Measurements from ENCODE around the gene FBXW11.
"Not testable (repeated sequence)": the region's sequence is repeated elsewhere in the genome, so short reads cannot be mapped to it uniquely, and the experiment has no call there.

FBXW11 gene

DNA sequence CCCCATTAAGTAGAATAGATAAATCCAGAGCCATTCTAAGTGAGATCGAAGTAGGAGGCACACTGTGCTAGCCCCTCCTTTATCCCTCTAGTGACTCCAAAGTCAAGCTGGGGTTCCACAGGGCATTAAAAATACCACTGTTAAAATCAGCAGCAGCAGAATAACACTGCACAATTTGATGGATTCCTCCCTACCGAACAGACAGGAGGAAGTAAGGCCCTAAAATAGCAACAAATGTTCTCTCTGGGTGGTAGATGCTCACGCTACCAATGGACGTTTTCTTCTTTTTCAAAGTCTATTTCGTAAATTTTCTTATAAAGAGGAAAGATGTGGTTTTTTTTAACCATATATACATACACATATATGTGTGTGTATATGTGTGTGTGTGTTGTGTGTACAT is 54.4 kb downstream of the FBXW11 start:
- no peak for DNase-seq

DNA sequence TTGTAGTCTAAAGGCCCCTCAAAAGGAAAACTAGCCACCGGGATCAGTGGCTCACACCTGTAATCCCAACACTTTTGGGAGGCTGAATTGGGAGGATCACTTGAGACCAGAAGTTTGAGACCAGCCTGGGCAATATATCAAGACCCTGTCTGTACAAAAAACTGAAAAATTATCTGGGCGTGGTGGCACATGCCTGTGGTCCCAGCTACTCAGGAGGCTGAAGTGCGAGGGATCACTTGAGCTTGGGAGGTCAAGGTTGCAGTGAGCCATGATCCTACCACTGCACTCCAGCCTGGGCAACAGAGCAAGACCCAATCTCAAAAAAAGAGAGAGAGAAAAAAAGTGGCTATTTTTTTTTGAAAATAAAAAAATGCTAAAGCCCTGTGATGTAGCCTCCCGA is 55.2 kb downstream of the FBXW11 start:
- DNase-seq, result no peak

DNA sequence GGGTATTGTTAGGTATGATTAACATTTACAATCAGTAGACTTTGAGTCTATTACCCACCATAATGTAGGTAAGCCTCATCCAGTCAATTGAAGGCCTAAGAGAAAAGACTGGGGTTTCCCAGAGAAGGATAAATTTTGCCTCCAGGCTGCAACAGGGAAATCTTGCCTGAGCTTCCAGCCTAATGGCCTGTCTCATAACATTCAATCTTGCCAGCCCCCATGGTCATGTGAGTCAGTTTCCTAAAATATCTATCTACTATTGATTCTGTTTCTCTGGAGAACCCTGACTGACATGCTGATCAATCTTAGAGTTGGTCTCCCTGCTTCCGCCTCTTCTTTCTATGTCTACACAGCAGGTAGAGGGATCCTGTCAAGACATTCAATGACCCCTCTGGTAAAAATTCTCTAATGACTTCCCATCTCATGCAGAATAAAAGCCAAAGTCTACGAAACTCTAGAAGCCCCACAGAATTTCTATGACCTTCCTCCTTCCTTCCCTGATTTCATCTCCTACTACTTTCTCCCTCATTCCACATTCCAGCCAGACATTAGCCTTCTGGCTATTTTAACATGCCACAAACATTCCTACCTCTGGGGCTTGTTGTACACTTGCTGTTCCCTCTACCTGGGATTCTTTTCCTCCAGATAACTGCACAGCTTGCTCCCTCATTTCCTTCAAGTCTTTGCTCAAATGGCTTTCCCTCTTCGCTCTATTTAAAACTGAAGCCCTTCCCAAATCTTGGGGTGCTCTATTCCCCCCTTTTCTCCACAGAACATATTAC is 60.2 kb downstream of the FBXW11 start:
- DNase-seq, result peak; percentile 47

DNA sequence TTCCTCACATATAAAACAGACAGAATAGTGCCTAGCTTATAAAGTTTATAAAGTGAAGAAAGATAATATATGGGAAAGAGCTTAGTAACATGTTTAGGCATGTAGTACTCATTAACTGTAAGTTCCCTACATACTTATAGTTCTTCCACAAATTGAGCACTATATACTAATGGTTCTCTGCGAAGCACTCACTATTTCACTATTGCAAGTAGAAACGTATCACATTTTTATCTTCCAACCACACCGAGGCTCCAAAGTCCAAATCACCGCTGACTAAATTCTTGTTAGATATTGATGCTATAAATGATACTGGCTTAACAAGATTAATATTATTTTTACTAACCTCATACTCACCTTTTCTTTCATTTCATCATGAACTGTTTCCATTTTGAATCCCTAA is 61.0 kb downstream of the FBXW11 start:
- no peak for DNase-seq

DNA sequence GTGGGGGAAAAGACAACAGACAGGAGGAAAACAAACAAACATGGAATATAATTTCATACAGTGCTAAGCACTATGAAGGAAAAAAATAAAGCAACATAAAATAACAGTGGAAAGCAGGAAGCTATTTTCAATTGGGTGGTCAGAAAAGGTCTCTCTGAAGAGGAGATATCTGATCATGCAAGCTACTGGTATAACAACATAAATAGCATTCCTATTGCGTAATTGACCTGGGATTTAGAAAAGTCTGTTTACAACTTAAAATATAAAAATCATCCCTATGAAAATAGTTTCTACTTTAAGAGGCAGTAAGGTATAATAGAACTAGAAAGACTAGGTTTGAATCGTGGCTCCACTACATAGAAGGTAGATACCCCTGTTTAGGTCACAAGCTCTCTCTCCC is 61.4 kb downstream of the FBXW11 start:
- no peak for DNase-seq

DNA sequence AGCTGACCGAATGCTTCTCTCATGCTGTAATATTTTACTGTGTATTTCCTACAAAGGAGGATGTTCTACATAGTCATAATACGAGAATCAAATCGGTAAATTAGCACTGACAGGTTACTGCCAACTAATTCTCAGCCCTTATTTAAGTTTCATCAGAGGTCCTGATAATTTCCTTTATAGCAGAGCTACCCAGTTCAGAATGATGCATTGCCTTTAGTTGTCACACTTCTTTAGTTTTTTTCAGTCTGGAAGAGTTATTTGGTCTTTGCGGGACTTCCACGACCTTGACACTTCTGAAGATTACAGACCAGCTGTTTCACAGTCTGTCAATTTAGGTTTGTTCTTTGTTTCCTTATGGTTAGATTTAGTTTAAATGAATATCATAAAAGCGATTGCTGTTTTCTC is 64.3 kb downstream of the FBXW11 start:
- DNase-seq, result not testable (repeated sequence)

DNA sequence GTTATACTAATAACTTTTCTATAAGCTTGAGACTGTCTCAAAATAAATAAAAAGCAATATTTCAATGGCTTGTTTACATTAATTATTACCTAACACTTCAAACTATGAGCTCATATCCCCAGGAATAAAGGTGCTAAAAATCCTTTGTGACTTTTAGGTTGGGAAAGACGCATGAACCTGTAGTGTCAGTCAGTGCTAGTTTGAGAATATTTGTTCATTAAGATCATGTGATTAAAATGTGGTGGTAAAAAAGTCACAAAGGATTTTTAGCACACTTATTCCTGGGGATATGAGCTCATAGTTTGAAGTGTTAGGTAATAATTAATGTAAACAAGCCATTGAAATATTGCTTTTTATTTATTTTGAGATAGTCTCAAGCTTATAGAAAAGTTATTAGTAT is 64.8 kb downstream of the FBXW11 start:
- DNase-seq, result not testable (repeated sequence)

DNA sequence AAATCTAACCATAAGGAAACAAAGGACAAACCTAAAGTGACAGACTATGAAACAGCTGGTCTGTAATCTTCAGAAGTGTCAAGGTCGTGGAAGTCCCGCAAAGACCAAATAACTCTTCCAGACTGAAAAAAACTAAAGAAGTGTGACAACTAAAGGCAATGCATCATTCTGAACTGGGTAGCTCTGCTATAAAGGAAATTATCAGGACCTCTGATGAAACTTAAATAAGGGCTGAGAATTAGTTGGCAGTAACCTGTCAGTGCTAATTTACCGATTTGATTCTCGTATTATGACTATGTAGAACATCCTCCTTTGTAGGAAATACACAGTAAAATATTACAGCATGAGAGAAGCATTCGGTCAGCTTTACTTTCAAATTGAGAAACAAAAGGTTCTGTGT is 65.2 kb downstream of the FBXW11 start:
- not testable (repeated sequence) for DNase-seq

DNA sequence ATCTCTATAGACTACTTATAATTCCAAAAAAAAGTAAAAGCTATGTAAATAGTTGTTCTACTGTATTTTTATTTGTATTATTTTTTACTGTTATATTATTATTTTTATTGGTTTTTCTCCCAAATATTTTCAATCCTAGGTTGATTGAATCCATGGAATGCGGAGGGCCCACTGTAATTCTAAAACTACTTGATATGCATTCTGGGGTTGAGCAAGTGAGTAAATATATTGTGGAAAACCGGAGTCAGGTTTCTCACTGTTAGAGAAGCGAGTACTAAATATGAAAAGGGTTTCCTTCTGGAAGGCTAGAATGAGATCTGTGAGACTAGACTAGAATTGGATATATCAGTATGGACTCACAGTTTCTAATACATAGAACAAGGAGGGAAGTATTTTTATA is 66.5 kb downstream of the FBXW11 start:
- DNase-seq, result no peak

DNA sequence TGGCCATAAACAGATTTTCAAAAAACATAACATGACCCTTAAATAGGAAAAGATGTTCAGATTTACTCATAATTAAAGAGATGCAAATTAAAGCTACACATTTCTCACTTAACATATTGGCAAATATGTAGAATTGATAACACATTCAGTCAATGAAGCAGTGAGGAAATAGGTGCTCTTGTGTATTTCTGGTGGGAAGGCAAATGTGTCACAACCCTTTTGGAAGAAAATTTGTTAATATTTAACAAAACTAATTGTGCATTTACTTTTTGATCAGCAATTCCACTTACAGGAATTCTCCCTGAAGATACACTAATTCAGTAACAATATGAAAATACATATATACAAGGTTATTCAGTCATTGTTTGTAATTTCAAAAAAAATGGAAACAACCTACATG is 68.1 kb downstream of the FBXW11 start:
- DNase-seq, result no peak

DNA sequence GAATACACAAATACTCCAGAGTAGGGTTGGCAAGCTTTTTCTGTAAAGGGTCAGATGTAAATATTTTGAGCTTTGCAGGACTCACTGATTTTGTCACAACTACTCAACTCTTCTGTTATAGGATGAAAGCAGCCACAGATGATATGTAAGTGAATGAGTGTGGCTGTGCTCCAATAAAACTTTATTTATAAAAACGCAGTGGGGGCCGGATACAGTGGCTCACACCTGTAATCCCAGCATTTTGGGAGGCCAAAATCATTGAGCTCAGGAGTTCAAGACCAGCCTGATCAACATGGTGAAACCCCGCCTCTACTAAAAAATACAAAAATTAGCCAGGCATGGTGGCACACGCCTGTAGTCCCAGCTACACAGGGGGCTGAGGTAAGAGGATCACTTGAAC is 69.1 kb downstream of the FBXW11 start:
- DNase-seq, result no peak

DNA sequence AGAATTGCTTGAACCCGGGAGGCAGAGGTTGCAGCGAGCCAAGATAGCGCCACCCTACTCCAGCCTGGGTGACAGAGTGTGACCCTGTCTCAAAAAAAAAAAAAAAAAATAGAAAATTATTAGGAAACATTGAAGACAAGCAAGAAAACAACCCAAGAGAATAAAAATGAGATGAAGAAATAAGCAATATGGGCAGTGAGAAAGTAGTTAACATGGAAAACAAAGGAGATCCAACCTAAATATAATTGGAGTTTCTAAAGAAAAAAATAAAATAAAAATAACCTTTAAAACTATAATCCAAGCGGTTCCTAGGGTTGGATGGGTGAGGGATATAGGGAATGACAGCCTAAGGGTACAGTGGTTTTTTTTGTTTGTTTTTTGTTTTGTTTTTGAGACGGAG is 71.9 kb downstream of the FBXW11 start:
- no peak for DNase-seq

DNA sequence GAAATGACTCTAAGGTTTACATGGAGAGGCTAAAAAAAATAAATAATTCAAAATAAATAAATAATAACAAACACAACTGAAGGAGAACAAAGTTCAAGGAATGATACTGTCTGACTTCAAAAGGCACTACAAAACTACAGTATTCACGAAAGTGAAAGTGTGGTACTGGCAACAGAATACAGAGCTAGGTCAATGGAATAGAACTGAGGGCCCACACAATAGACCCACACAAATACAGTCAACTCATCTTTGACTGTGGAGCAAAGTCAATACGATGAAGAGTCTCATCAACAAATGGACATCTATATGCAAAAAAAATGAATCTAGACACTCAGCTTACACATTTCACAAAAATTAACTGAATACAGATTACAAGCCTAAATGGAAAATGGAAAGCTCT is 75.3 kb downstream of the FBXW11 start:
- no peak for DNase-seq

DNA sequence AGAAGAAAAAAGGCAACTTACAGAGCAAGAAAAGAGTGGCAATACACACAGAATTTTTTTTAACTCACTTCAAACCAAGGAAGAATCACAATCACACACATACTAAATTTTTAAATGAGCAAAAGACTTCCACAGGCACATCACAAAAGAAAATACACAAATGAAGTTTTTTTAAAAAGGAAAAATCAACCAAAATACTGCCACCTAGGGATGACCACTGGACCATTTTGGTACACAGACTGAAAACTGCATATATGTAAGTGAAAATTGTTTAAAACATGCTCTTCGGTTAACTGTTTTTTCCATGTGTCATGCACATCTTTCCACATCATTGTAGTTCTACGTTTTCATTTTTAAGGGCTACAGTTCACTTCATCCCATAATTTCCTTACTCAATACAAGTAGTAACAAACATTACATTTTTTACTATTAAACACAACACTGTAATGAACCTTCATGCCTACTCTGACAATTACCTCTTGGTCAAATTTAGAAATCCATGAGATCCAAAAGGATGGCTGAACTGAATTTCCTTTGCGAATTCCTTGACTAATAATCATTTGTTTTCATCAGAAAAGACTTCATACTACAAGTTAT is 79.0 kb downstream of the FBXW11 start:
- DNase-seq, result no peak

DNA sequence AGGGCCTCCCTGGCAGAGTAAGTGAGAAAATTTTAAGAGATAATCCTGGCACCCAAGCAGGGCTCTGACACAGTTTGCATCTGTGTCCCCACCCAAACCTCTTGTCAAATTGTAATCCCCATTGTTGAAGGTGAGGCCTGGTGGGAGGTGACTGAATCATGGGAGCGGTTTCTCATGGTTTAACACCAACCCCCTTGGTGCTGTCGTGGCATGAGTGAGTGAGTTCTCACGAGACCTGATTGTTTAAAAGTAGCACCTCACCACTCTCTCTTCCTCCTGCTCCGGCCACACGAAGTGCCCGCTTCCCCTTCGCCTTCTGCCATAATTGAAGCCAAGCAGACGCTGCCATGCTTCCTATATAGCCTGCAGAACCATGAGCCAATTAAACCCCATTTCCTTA is 80.1 kb downstream of the FBXW11 start:
- DNase-seq, result no peak

DNA sequence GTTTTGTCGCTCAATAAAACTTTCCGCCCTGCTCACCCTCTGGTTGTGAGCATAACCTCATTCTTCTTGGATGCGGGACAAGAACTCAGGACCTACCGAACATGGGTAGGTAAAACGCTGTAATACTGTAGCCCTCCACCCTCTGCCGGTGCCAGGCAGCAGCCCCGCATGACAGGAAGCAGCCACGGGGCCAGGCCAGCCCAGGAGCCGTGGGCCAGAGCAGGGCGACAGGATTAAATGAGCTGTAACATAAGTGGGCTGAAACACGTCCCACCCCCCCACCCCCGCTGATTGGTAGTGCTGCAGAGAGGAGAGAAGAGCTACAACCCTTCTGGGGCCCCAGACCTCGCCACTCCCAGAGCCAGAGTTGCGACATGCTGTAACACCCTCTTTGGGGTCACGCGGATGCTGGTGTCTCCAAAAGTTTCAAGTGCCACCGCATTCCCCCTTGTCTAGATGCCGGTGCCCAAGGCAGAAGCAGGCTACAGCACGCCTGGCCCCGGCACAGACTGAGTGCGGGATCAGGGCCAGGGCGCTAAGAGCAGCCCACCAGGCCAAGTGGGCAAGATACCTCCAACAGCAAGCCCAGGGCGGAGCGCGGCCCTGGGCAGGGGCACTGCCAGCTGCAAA is 81.8 kb downstream of the FBXW11 start:
- no peak for DNase-seq

DNA sequence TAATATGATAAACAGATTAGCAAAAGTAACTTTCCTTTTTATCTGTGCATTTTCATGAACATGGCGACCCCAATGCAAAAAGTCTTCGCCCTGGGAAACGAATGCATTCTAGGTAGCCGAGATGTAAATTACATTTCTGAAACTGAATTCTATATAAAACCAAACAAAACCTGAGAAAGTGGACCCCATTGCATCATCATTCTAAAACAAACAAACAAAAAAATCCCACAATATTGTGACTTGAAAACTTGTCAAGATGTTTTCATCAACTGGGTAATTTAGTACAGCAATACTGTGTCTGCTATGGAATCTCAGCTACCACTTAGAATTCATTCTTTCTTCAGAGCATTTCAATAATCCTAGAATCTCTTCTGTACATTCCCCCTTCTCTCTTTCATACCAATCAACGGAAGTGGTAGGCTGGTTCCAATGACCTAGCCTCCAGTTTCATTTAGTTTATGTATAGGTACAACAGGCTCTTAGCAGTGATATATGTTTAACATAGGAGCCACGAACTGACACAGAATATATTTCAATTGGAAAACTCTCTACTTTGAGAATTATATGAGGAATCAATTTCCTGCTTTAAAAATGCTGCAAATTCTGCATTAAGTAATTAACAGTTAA is 85.6 kb downstream of the FBXW11 start:
- no peak for DNase-seq

DNA sequence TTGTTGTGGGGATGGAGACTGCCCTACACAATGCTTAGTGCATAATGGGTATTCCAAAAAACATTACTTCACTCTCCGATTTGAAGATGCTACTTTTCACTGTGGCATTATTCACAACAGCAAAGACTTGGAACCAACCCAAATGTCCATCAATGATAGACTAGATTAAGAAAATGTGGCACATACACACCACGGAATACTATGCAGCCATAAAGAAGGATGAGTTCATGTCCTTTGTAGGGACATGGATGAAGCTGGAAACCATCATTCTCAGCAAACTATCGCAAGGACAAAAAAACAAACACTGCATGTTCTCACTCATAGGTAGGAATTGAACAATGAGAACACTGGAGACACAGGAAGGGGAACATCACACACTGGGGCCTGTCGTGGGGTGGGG is 90.7 kb downstream of the FBXW11 start:
- not testable (repeated sequence) for DNase-seq

DNA sequence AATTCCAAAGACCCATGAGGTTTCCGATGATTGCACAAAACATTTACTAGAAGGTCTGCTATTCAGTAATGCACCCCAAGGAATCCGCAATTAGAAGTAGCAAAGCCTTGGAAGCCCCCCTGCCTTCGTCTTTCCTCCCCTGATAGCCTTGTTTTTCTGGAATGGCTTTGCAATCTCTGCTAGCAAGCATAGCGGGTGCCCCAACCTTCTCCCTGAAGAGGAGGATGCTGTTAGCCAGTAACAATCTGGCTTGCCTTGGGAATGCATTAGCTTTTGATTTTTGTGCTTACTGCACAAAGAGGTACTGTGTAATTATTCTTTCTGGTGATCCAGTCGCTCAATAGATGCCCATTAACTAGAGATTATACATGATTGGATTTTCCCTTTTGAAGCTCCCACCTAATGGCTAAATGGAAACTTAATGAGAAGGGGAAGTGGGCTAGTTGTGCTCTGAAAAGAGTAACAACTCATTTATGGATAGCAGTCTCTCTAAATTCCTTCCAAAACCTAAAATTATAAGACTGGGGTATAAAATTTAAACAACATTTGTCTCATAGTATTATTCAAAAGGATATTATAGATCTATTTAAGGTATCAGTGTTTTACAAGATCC is 91.6 kb downstream of the FBXW11 start:
- DNase-seq, result no peak

DNA sequence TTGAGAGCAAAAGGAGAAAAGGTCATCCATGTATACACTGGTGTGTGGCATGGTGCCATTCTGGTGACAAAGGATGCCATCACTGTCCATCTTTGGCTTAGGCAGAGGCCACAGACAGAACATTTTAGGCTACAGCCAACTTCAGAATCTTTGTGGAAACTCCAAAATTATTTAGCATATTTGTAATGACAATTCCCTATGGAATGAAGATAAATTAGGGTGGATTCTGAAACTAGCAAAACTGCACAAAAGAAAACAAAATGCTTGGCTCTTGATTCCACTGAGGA is 92.5 kb downstream of the FBXW11 start:
- peak; percentile 22 for DNase-seq

DNA sequence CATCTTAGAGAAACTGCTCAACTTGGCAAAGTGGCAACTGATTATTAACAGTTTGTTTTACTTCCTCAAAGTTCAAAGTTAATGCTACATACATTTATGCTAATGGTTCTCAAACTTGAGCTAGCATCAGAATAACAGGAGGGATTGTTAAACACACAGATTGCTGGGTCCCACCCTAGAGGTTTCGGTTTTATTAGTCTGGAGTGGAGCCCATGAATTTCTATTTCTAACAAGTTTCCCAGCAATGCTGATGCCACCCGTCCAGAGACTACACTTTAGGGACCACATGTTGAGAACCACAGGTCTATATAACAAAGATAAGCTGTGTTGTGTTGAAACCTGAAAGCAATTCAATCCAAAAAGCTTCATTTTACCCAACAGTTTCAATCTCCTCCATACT is 95.3 kb downstream of the FBXW11 start:
- DNase-seq, result no peak

DNA sequence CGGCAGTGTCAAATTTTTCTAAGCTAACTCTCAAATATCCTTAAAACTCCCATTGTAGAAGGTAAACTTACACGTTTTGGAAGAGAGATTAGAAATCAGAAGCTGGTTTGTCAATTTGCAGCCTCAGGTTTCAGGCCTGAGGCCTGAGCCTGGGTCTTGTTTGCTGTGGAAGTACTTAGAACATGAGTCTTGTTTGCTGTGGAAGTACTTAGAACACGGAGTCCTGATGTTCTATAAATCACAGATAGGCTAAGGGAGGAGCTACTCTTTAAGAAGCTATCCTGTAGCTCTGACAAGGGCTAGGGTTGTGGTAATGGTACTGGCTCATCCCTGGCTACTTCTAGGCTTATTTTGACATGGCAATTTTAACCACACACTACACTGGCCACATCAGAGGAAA is 97.8 kb downstream of the FBXW11 start:
- no peak for DNase-seq

DNA sequence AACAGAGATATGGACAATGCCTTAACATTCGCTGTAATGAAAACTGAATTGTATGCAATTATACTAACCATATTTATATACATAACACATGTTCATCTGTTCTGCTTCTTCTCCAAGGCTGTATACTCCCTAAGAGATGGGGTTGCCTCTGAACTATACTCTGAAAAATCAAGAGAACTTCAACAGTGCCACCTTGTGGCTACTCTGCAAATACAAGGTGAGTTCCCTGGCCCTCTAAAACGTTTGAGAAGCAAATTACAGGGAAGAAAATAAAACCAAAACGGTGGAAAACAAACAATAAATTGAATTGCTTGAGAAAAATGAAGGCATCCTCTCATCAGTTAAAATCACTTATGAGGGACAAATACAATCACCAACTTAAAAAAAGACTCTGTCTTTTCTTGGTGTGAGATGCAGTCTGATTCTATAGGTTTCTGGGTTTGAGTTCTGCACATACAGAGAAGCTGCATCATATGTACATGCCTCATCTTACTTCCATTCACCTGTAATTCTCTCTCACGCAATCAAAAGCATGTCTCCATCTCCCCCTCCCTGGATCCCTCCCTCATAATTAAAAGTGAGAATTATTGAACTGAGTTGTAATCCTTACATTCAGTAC is 98.6 kb downstream of the FBXW11 start:
- peak; percentile 64 for DNase-seq

Measured in EL (cell line).